Small intestine (tissue), 7 donors: ENCODE data around the gene FNTB. TPM values are rescaled to one million over a fixed set of nuclear protein-coding genes. Genes with fewer than 3 reads are reported as not detected.
A peak's percentile ranks its signal among the peaks of the same experiment; 100 is the strongest.

Experiments
- DNase-seq, 2 donors: peaks; one replicate each; pipeline versions ENCODE4 v3.0.0 to v3.0.0-alpha.2; 2013
- FAIRE-seq: peaks from 2 replicates; lab custom pipeline; 2012; peaks lifted over from hg19 to GRCh38; lab: Jason Lieb, UNC
- H3K27ac ChIP-seq, 3 donors: one replicate each; pipeline ENCODE4 v1.5.1; 2013; ENCODE audit warnings: low read length in 2 of 3, mild to moderate bottlenecking in 2 of 3, control low read depth in 1 of 3, inconsistent platforms in 1 of 3, low read depth in 1 of 3, moderate library complexity in 1 of 3
- H3K27me3 ChIP-seq, 3 donors: one replicate each; pipeline ENCODE4 v1.6.1; 2013; ENCODE audit warnings: low read length in 3 of 3, inconsistent platforms in 1 of 3; ENCODE audit not compliant: control insufficient read depth in 3 of 3, insufficient read depth in 3 of 3
- H3K36me3 ChIP-seq, 3 donors: one replicate each; pipeline ENCODE4 v1.6.1; 2013; ENCODE audit warnings: low read length in 3 of 3, inconsistent platforms in 1 of 3, low read depth in 1 of 3, mild to moderate bottlenecking in 1 of 3, moderate library complexity in 1 of 3; ENCODE audit not compliant: control insufficient read depth in 3 of 3, insufficient read depth in 2 of 3
- H3K4me1 ChIP-seq, 3 donors: one replicate each; pipeline ENCODE4 v1.6.1; 2013; ENCODE audit warnings: low read length in 2 of 3, inconsistent platforms in 1 of 3, low read depth in 1 of 3, mild to moderate bottlenecking in 1 of 3, moderate library complexity in 1 of 3; ENCODE audit not compliant: control insufficient read depth in 3 of 3, insufficient read depth in 2 of 3
- H3K4me3 ChIP-seq, 3 donors: one replicate each; pipeline ENCODE4 v1.5.1; 2013; ENCODE audit warnings: low read length in 3 of 3, control low read depth in 1 of 3, inconsistent platforms in 1 of 3, low read depth in 1 of 3, mild to moderate bottlenecking in 1 of 3, moderate library complexity in 1 of 3
- H3K9me3 ChIP-seq, 2 donors: one replicate each; pipeline ENCODE4 v1.6.1; 2013; ENCODE audit warnings: low read depth in 1 of 2, low read length in 1 of 2; ENCODE audit not compliant: control insufficient read depth in 2 of 2, insufficient read depth in 1 of 2
- WGBS, 3 donors: extraction: QIAGEN DNeasy Blood & Tissue Kit; methylation state at CpG; one replicate each; pipeline ENCODE4 v1.1.7; 2013; 5-methylcytosine and 5-hydroxymethylcytosine counted together
- polyA plus RNA-seq, 4 donors: library from polyadenylated mRNA; stranded (reverse) in 3 of 4; unstranded in 1 of 4; fragments of 200-250 nt in 3 of 4; fragments of 120-200 nt in 1 of 4; gene quantifications; one replicate each; pipeline versions ENCODE4 v1.2.1 to v1.2.3, GENCODE V29; 2013
- donor health status: healthy with polysubstance abuse.
- donor health status: control.
- donor health status: control.
- donor health status: Bipolar disorder and iron deficiency.
- donor health status: healthy.

The FNTB gene
- polyA plus RNA-seq, 4 donors = 6.7 to 25.3 (median 8.7) TPM

DNA sequence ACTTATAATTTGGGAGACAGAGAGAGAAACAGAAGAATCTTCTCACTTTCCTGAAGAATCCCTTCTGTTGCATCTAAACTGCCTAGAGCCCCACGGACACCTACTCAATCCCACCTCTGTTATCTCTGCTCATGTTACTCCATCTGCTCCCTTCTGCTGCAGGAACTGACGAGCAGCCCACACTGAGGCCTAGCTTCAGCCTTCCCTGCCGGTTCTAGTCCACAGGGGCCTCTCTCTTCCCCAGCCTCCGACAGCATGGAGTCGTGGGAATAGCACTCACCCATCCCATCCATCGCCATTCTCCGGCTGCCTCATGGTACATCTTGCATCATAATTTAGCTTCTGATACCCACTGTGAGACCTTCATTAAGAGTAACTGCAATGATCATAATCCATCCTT, 18.5 kb upstream of the FNTB start:
- H3K27me3 ChIP-seq = peaks cover 0 to 4% (median 0%) of the 10 kb centered on the region in 3 donors
- DNase-seq = no peak
- peaks cover 0 to 3% of the 10 kb centered on the region in 2 donors for H3K9me3 ChIP-seq
- FAIRE-seq = no peak
- no peak overlapping the region for H3K27ac ChIP-seq
- 90 to 95% (median 91%) methylated on average over 7 of the region's 7 CpGs for WGBS, 3 donors
- H3K4me3 ChIP-seq = no peak overlapping the region
- H3K4me1 ChIP-seq = peaks cover 4 to 17% (median 9%) of the 10 kb centered on the region in 3 donors
- peaks cover 0 to 18% (median 0%) of the 10 kb centered on the region in 3 donors for H3K36me3 ChIP-seq

DNA sequence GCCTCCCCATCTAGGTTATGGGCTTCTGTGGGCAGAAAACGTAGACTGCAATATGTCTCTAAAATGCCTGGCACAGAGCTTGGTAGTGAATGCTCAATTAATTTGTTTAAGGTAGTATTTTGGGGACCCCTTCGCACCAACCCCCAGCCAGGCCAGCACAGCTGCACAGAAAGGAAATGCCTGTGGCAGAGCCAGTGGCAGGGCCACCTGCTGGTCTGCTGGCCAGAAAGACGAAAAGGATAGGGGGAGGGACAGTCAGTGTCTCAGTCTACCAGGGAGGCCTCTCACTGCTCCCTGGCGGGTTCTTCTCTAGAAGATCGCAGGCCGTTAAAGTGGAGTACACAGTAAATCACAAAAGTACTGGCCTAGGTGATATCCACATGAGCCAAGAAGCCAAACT, 18.0 kb upstream of the FNTB start:
- FAIRE-seq = no peak
- WGBS, 3 donors = 82 to 84% (median 83%) methylated on average over 6 of the region's 6 CpGs
- peaks cover 0 to 4% (median 0%) of the 10 kb centered on the region in 3 donors for H3K27me3 ChIP-seq
- H3K4me1 ChIP-seq = peaks cover 4 to 17% (median 9%) of the 10 kb centered on the region in 3 donors
- no peak overlapping the region for H3K4me3 ChIP-seq
- no peak overlapping the region for H3K27ac ChIP-seq
- peaks cover 0 to 14% (median 0%) of the 10 kb centered on the region in 3 donors for H3K36me3 ChIP-seq
- DNase-seq = no peak
- H3K9me3 ChIP-seq = peaks cover 0 to 3% of the 10 kb centered on the region in 2 donors

- H3K9me3 ChIP-seq = no peaks in the 10 kb centered on the region
- peaks cover 0 to 13% (median 0%) of the 10 kb centered on the region in 3 donors for H3K36me3 ChIP-seq
- H3K27me3 ChIP-seq = peaks cover 0 to 4% (median 0%) of the 10 kb centered on the region in 3 donors
- peak; percentile 44 to 73 for DNase-seq
- peak overlapping the region in 1 of 3 donors; percentile 84 for H3K27ac ChIP-seq
- WGBS, 3 donors = 26 to 55% (median 51%) methylated on average over 3 of the region's 3 CpGs
- H3K4me1 ChIP-seq = peaks cover 4 to 17% (median 9%) of the 10 kb centered on the region in 3 donors
- FAIRE-seq = no peak
- H3K4me3 ChIP-seq = no peak overlapping the region
Observed at GRCh38 chr14:64970041-64970440, 16.7 kb upstream of the FNTB start.

GRCh38 chr14:64970776-64971477, 15.8 kb upstream of the FNTB start:
- Histone ChIP-seq H3K4me1 (peaks cover 4 to 17% (median 9%) of the 10 kb centered on the region in 3 donors), H3K27me3 (peaks cover 0 to 4% (median 0%) of the 10 kb centered on the region in 3 donors), H3K36me3 (peaks cover 0 to 10% (median 0%) of the 10 kb centered on the region in 3 donors), H3K4me3 (peak overlapping the region; percentile 61 to 71 (median 67)), H3K9me3 (no peaks in the 10 kb centered on the region), H3K27ac (peak overlapping the region in 1 of 3 donors; percentile 68)
- no peak for FAIRE-seq
- WGBS, 3 donors = 22 to 40% (median 27%) methylated on average over 8 of the region's 8 CpGs
- peak; percentile 26 to 30 for DNase-seq

GRCh38 chr14:64971491-64971942, 15.2 kb upstream of the FNTB start:
- Histone ChIP-seq H3K4me3 (peak overlapping the region; percentile 61 to 71 (median 67)), H3K36me3 (peaks cover 0 to 10% (median 0%) of the 10 kb centered on the region in 3 donors), H3K27me3 (peaks cover 0 to 4% (median 0%) of the 10 kb centered on the region in 3 donors), H3K27ac (peak overlapping the region; percentile 17 to 68 (median 36)), H3K9me3 (no peaks in the 10 kb centered on the region), H3K4me1 (peaks cover 4 to 17% (median 9%) of the 10 kb centered on the region in 3 donors)
- DNase-seq = peak in 1 of 2 donors; percentile 30
- 2 to 4% (median 4%) methylated on average over 22 to 31 of the region's 31 CpGs for WGBS, 3 donors
- FAIRE-seq = no peak

DNA sequence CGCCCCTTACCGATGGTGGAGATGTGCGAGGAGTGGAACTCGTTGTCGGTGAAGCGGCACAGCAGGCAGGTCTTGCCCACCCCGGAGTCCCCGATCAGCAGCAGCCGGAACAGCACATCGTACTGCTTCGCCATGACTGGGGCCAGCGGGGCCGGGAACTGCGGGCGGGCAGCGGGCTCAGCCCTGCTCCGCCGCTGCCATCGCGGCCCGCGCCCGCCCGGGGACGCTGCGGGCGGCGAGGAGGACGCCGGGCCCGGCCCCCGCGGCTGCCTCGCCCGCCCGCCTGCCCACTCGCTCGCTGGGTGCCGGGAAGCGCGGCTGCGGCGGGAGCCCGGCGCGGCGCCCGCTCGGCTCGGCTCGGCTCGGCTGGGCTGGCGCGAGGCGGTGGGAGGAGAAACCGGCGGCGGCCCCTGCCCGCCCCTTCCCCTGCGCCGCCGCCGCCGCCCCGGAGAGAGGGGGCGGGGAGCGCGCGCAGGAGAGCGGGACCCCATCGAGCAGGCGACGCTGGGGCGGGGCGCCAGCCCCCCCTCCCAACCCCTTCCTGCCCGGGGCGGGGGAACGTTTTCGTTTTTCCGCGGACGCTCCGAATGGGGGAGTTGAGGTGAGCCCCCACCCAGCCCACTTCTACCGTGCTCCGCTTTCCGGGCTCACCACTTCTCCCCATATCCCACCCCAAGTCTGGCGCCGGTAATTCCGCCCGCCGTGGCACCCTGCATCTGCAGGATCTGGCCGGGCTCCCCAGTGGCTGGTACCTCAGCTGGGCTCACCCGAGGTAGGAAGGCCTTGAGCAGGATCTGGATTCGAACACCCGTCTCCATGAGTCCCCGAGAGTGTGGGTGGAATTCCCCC, 14.5 kb upstream of the FNTB start, which contains the start of gene RAB15:
RAB15 (minus strand) TSS at position 394 of the 849 bp plus-strand sequence; CDS start at position 134, 260 bp downstream.
- peaks cover 0 to 6% (median 0%) of the 10 kb centered on the region in 3 donors for H3K36me3 ChIP-seq
- FAIRE-seq = no peak
- H3K27me3 ChIP-seq = peaks cover 0 to 4% (median 0%) of the 10 kb centered on the region in 3 donors
- H3K27ac ChIP-seq = peak within 1 kb of the TSS; percentile 17 to 68 (median 37)
- DNase-seq = peak; percentile 19 to 60
- H3K4me3 ChIP-seq = peak within 1 kb of the TSS; percentile 65 to 71 (median 67)
- 0 to 1% (median 1%) methylated on average over 25 to 96 of the region's 96 CpGs for WGBS, 3 donors
- H3K4me1 ChIP-seq = peaks cover 4 to 17% (median 9%) of the 10 kb centered on the region in 3 donors
- no peaks in the 10 kb centered on the region for H3K9me3 ChIP-seq

DNA sequence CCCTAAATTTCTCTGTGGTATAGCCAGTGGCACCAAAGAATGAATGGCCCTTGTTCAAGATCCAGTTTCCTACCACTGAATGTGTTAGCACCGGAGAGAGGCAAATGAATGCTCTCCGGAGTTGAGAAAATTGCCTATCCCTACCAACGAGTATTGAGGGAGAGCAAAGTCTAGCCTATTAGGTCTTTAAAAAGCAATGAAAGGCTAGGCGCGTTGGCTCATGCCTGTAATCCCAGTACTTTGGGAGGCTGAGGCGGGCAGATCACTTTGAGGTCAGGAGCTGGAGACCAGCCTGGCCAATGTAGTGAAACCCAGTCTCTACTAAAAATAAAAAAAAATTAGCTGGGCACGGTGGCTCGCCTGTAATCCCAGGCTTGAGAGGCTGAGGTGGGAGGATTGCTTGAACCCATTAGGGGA, 13.7 kb upstream of the FNTB start:
- FAIRE-seq = no peak
- H3K36me3 ChIP-seq = peaks cover 0 to 6% (median 0%) of the 10 kb centered on the region in 3 donors
- WGBS, 3 donors = 17 to 53% (median 37%) methylated on average over 8 of the region's 8 CpGs
- peaks cover 4 to 17% (median 9%) of the 10 kb centered on the region in 3 donors for H3K4me1 ChIP-seq
- DNase-seq = peak in 1 of 2 donors; percentile 66
- H3K27ac ChIP-seq = peak overlapping the region in 1 of 3 donors; percentile 18
- H3K4me3 ChIP-seq = peak overlapping the region in 1 of 3 donors; percentile 71
- no peaks in the 10 kb centered on the region for H3K9me3 ChIP-seq
- H3K27me3 ChIP-seq = peaks cover 0 to 4% (median 0%) of the 10 kb centered on the region in 3 donors

DNA sequence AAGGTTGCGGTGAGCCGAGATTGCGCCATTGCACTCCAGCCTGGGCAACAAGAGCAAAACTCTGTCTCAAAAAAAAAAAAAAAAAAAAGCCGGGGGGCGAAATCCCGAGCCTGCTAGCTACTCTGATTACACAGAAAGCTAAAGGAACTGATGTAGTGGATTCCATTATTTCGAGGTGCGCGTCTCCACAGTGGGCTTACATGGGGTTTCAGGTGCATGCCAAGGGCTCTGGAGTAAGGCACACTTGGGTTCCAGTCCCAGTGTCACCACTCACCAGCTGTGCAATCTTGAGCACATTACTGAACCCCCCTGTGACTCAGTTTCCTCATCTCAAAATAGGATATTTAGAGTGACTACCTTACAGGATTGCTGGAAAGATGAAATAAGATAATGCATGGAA, 12.9 kb upstream of the FNTB start:
- H3K4me3 ChIP-seq = no peak overlapping the region
- H3K4me1 ChIP-seq = peaks cover 4 to 17% (median 9%) of the 10 kb centered on the region in 3 donors
- FAIRE-seq = no peak
- peaks cover 0 to 4% (median 0%) of the 10 kb centered on the region in 3 donors for H3K27me3 ChIP-seq
- H3K27ac ChIP-seq = no peak overlapping the region
- no peaks in the 10 kb centered on the region for H3K36me3 ChIP-seq
- H3K9me3 ChIP-seq = no peaks in the 10 kb centered on the region
- DNase-seq = no peak
- WGBS, 3 donors = 92 to 99% (median 98%) methylated on average over 9 of the region's 9 CpGs
